ENCODE measurements around the gene ABHD16A. TPM values are rescaled to one million over a fixed set of nuclear protein-coding genes. Genes with fewer than 3 reads are reported as not detected.

ABHD16A gene
- total and polyA plus RNA-seq, 2 of the 13 experiments (the other 11 are each of a cell fraction or from before 2014, with no cell fraction given) = 43.5 to 45.4 TPM

DNA sequence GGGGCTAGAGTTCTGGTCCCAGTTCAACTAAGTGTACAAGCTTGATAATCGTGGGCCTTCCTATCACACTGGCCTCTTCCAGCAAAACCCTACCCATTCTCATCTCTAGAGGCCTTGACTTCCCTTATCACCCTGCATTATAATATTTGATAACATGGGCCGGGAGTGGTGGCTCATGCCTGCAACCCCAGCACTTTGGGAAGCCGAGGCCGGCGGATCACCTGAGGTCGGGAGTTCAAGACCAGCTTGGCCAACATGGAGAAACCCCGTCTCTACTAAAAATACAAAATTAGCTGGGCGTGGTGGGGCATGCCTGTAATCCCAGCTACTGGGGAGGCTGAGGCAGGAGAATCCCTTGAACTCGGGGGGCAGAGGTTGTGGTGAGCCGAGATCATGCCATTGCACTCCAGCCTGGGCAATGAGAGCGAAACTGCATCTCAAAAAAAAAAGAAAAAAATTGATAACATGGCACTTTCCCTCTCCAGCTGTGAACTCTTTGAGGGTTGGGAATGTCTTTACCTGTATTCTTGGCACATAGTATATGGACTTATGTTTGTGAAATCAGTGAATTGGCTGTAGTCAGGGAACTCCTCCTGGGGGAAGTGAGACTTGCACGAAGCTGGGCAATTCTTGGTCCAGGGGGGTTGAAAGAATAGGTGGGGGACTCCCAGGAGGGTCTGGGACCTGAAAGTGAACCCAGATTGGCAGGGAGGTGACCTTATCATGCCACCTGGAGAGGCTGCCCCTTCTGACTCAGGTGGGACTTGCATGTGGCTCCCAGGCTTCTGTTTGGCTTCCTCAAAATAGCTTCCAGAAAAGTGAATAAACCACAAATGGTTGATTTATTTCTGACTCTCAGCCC is 41.6 kb downstream of the ABHD16A start (continued):
- TF ChIP-seq, protein P1, sequence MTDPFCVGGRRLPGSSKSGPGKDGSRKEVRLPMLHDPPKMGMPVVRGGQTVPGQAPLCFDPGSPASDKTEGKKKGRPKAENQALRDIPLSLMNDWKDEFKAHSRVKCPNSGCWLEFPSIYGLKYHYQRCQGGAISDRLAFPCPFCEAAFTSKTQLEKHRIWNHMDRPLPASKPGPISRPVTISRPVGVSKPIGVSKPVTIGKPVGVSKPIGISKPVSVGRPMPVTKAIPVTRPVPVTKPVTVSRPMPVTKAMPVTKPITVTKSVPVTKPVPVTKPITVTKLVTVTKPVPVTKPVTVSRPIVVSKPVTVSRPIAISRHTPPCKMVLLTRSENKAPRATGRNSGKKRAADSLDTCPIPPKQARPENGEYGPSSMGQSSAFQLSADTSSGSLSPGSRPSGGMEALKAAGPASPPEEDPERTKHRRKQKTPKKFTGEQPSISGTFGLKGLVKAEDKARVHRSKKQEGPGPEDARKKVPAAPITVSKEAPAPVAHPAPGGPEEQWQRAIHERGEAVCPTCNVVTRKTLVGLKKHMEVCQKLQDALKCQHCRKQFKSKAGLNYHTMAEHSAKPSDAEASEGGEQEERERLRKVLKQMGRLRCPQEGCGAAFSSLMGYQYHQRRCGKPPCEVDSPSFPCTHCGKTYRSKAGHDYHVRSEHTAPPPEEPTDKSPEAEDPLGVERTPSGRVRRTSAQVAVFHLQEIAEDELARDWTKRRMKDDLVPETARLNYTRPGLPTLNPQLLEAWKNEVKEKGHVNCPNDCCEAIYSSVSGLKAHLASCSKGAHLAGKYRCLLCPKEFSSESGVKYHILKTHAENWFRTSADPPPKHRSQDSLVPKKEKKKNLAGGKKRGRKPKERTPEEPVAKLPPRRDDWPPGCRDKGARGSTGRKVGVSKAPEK (CRISPR knock-in tag; IDR thresholded peaks at IDR 0.05; ENCODE audit: borderline replicate concordance) = 0 out of 2 replicates have a peak, but pooled peaks have one; percentile 1
- peak; percentile 13; the same call in 1 of the 2 replicates for TF ChIP-seq ZNF724P (CRISPR knock-in tag; IDR thresholded peaks at IDR 0.05; ENCODE audit: borderline replicate concordance)
- peak in 1 of 2 experiments; percentile 31; a peak in 1 of 4 replicates for TF ChIP-seq POLR2A (IDR thresholded peaks at IDR 0.05; ENCODE audit: insufficient read depth in 1 of 2, low read depth in 2 of 2, low read length in 2 of 2)
- no peak for TF ChIP-seq PPARG (CRISPR knock-in tag; conservative IDR thresholded peaks at IDR 0.05)
- TF ChIP-seq ZNF235 (CRISPR knock-in tag; IDR thresholded peaks at IDR 0.05; ENCODE audit: borderline replicate concordance) = peak; percentile 53; the same call in 1 of the 2 replicates
- TF ChIP-seq, protein P2, sequence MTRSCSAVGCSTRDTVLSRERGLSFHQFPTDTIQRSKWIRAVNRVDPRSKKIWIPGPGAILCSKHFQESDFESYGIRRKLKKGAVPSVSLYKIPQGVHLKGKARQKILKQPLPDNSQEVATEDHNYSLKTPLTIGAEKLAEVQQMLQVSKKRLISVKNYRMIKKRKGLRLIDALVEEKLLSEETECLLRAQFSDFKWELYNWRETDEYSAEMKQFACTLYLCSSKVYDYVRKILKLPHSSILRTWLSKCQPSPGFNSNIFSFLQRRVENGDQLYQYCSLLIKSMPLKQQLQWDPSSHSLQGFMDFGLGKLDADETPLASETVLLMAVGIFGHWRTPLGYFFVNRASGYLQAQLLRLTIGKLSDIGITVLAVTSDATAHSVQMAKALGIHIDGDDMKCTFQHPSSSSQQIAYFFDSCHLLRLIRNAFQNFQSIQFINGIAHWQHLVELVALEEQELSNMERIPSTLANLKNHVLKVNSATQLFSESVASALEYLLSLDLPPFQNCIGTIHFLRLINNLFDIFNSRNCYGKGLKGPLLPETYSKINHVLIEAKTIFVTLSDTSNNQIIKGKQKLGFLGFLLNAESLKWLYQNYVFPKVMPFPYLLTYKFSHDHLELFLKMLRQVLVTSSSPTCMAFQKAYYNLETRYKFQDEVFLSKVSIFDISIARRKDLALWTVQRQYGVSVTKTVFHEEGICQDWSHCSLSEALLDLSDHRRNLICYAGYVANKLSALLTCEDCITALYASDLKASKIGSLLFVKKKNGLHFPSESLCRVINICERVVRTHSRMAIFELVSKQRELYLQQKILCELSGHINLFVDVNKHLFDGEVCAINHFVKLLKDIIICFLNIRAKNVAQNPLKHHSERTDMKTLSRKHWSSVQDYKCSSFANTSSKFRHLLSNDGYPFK (CRISPR knock-in tag; IDR thresholded peaks at IDR 0.05; ENCODE audit: borderline replicate concordance) = 0 out of 2 replicates have a peak, but pooled peaks have one; percentile 18
- TF ChIP-seq, protein P3, sequence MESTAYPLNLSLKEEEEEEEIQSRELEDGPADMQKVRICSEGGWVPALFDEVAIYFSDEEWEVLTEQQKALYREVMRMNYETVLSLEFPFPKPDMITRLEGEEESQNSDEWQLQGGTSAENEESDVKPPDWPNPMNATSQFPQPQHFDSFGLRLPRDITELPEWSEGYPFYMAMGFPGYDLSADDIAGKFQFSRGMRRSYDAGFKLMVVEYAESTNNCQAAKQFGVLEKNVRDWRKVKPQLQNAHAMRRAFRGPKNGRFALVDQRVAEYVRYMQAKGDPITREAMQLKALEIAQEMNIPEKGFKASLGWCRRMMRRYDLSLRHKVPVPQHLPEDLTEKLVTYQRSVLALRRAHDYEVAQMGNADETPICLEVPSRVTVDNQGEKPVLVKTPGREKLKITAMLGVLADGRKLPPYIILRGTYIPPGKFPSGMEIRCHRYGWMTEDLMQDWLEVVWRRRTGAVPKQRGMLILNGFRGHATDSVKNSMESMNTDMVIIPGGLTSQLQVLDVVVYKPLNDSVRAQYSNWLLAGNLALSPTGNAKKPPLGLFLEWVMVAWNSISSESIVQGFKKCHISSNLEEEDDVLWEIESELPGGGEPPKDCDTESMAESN (CRISPR knock-in tag; conservative IDR thresholded peaks at IDR 0.05) = 0 out of 2 replicates have a peak, but pooled peaks have one; percentile 42
- TF ChIP-seq NONO (IDR thresholded peaks at IDR 0.05) = no peak
- TF ChIP-seq NONO (CRISPR knock-in tag; conservative IDR thresholded peaks at IDR 0.05) = 0 out of 2 replicates have a peak, but pooled peaks have one; percentile 2
- peak; percentile 10; the same call in 1 of the 2 replicates for TF ChIP-seq ZNF709 (CRISPR knock-in tag; IDR thresholded peaks at IDR 0.05)
- peak; percentile 44; the same call in 1 of the 2 replicates for TF ChIP-seq POLR2G (IDR thresholded peaks at IDR 0.05; ENCODE audit: low read depth, low read length)
- no peak for TF ChIP-seq MAFK (conservative IDR thresholded peaks at IDR 0.05 in 1 of 2, IDR thresholded peaks at IDR 0.05 in 1 of 2; ENCODE audit: low read length in 2 of 2)
- peak; percentile 8 for TF ChIP-seq ZNF781 (CRISPR knock-in tag; IDR thresholded peaks at IDR 0.05; ENCODE audit: borderline replicate concordance, not compliant biosample characterization)
- TF ChIP-seq, protein P4, sequence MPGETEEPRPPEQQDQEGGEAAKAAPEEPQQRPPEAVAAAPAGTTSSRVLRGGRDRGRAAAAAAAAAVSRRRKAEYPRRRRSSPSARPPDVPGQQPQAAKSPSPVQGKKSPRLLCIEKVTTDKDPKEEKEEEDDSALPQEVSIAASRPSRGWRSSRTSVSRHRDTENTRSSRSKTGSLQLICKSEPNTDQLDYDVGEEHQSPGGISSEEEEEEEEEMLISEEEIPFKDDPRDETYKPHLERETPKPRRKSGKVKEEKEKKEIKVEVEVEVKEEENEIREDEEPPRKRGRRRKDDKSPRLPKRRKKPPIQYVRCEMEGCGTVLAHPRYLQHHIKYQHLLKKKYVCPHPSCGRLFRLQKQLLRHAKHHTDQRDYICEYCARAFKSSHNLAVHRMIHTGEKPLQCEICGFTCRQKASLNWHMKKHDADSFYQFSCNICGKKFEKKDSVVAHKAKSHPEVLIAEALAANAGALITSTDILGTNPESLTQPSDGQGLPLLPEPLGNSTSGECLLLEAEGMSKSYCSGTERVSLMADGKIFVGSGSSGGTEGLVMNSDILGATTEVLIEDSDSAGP (CRISPR knock-in tag; IDR thresholded peaks at IDR 0.05; ENCODE audit: borderline replicate concordance) = 0 out of 2 replicates have a peak, but pooled peaks have one; percentile 14
- TF ChIP-seq KDM5A (IDR thresholded peaks at IDR 0.05; ENCODE audit: borderline replicate concordance, low read length) = no peak
- no peak for TF ChIP-seq ETV6 (CRISPR knock-in tag; conservative IDR thresholded peaks at IDR 0.05)
- peak; percentile 19 for TF ChIP-seq AGO1 (IDR thresholded peaks at IDR 0.05; ENCODE audit: low read depth, low read length, poor library complexity, severe bottlenecking)
